HG03354 (cell line): ENCODE data around the gene OTOR.

Source experiments
- ATAC-seq: cut with Tn5 transposase; IDR thresholded peaks from one replicate; pipeline ENCODE4 v1.9.1; 2021; ENCODE audit warnings: mild to moderate bottlenecking; ENCODE audit not compliant: unreplicated experiment, poor library complexity, severe bottlenecking

Gene OTOR

DNA sequence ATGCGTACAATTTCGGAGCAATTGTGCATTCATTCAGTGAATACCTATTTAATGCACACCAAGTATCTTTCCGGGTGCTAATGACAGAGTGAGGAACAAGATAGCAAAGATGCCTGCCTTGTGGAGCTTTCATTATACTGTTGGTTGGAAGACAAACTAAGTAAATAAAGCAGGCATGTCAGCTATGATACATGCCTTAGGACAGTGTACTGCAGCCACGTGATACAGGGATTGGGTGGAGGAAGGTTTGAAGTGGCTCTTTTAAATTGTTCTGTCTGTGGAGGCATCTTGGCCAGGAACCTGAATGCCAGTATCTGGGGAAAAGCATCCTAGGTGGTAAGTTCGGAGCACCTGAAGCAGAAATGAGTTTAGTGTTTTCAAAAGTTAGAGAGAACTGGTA, 3.0 kb upstream of the OTOR start:
- ATAC-seq = no peak

DNA sequence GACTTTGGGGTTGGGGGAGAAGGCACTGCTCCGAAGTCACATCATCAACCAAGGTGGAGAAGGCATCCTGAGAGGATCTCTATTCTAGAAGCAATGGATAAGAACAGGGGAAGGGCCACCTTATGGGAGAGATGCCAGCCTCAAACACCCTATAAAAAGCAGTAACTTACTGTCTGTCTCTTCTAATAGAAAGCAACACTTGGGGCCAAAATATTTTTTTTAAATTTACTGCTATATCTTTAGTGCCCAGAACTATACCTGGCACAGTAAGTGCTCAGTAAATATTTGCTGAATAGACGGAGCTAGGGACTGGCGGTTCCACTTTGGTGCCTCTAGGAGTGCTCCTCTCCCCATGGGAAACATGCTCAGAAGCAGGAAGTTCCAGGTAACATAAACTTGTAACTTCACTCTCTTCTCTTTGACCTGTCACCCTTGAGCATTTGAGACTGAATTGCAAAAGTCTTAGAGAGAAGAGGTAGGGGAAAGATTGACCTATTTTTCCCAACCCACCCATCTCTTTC, 807 bp upstream of the OTOR start:
- no peak for ATAC-seq

DNA sequence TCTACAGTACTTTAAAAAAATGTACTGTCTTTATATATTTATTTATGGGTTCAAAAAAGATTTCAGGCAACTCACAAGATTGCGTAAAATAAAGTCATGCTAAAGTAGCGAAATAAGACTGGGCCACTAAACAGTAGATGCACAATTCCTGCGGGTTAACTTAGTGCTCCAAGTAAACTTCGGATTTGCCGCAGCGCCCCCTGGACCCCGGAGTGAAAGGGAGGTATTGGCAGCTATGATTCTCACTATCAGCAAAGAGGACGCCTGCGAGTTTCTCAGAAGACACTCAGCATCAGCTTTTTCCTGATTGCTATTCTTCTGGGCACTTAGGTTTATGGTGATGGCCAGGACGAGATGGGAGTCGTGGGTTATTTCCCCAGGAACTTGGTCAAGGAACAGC, 1.4 kb downstream of the OTOR start:
- ATAC-seq = no peak

DNA sequence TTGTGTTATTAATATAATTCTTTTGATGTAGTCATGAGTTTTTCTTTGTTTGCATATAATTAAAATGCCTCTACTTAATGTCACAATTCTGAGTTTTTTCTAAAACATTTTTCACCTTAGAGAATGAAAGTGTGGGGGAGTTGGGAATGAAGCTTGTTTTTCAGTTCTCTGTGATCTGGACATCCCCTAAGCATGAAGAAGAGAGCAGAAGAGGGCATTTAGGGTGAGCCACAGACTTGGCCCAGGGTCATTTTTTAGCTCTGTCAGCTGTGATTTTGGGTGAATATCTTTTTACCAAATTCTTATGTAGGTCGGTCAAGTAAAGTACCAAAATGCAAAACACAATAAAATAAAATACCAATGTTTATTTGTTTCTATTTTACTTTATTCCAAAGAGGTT, 3.9 kb downstream of the OTOR start:
- no peak for ATAC-seq

DNA sequence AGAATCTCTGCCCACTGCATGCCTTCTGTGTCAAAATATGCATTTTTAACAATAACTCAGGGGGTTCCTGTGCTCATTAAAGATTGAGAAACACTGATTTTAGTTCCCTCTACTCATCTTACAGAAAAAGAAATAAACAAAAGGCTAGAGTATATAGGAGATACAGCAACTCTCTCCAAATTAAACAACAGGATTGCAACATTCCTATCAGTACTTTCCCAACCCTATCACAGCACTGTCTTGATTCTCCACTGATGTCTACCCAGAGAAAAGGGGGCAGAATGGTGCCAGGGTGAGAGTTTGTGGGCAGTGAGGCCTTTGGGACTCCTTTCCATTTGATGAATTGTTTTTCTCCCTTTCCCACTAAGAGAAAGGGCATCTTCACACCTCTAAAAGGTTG, 4.7 kb downstream of the OTOR start:
- ATAC-seq = no peak

DNA sequence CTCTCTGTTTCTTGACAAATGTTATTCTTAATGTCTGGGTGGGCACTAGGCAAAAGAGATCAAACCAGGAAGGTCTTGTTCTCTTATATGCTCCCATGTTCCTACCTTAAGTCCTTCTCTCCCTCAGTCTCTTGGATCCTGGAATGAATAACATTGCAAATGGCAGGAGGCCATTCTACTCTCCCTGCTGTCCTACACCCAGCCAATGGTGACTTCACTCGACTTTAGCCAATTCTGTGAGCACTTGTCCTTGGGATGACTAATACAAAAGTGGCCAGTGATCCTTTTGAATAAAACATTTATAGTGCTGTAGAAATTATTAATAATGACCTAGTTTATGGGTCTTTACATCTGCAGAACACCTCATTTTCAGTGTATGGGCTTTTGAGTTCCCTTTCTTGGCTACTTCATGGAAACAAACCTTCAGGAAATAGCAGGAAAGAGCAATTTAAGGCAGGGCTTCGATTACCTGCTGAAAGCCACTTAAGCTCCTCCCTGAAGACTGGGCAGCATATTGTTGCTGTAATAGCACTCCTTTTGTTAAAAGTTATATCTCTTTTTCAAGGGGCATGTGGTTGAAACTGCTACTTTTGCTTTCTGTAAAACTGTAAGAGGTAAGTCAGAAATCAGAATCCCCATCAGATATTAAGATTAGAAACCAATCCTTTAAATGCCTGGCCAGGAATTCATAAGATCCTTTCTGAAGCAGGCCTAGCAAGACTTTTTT, 10.5 kb downstream of the OTOR start:
- no peak for ATAC-seq

DNA sequence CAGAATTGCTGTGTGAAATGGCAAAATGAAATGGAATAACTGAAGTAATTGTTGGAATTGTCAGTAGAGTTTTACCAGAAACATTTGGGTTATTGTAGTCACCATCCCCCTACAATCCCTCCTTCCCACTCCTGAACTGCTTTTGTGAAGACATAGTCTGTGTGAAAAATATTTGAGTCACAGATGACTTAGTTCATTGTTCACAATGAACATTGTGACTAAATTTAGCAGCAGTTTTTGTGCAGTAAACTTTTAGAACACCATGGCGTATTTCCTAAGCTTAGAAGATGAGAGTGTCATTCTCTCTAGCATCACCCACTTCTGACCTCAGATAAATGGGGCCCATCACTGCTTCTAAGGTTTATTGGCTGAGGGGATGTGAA, 11.0 kb downstream of the OTOR start:
- ATAC-seq = no peak

DNA sequence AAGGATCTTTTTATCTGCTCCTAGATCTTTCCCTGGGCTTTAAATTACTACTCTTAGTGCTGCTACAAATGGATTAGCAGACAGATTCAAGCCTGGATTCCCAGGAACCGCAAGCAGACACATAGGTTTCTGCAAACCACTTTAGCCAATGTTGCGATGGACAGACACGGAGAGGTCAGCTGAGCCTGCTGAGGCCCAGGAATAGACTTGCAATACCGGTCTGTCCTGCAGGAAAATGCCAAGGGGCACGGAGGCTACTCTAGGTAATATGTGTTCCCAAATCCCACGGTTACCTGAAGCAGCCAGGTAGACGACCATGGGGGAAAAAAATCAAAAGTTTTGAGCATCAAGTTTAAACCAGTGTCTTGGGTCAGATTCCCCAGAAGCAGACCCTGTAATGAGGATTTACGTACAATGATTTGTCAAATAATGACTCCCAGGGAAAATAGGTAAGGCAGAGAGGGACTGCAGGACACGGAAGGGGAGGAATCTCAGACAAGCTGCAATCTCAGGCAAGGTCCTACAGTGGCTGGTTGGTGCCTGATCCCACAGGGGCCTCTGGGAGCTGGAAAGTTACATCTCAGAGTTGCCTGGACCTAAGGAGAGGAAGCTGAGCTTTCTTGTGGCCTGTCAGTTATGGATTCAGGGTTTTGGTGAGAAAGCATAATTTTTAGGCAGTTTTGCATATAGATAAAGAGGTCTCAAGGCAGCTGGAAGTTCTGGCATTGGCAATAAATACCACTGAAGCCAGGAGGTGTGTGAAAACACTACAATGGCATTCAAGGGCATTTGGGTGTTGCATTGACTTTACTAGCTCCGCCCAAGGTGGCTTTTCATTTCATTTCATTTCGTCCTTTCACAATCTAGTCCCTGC, 12.5 kb downstream of the OTOR start:
- no peak for ATAC-seq

DNA sequence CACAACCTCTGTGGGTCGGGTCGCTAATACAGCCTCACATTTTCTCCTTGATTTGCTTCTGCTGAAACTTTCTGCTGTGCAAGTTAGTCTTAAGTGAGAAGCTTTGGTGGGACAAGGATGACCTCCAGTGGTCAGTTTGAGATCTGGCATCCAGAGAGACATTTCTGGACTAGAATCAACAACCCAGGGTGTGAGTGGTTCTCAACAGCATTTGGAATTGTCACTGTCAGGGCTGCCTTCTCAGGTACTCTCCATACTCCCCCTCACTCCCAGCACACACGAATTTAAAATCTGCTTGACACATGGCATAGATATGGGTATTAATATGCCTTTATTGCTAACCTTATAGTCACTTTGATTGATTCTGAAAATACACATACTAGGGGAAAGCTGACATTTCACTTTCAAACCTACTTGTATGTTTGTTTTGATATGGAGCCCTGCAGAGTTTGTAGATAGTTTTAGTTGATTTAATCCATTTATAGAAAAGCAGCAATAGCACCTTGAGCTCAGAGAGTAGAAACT, 13.2 kb downstream of the OTOR start:
- ATAC-seq = peak; percentile 84

DNA sequence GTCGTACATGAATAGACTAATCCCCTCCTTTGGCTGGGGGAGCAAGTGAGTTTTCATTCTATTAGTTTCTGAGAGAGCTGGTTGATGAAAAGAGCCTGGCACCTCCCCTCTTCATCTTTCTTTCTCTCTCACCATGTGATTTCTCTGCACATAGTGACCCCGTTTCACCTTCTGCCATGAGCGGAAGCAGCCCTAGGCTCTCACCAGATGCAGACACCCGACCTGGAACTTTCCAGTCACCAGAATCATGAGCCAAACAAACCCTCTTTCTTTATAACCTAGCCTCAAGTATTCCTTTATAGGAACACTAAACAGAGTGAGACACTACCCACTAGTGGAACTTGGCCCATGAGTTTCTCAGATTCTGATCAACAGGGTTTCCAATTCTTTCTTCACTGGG, 16.4 kb downstream of the OTOR start:
- ATAC-seq = no peak

DNA sequence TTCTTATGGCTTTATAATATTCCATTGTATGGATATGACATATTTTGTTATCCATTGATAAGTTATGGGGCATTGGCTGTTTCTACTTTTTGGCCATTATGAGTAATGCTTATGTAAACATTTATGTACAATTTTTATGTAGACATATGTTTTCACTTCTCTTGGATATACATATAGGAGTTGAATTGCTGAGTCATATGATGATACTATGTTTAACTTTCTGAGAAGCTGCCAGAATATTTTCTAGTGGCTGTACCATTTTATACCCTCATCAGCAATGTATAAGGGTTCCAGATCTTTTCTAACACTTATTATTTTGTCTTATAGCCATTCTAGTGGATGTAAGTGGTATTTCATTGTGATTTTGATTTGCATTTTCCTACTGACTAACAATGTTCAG, 23.1 kb downstream of the OTOR start:
- no peak for ATAC-seq

DNA sequence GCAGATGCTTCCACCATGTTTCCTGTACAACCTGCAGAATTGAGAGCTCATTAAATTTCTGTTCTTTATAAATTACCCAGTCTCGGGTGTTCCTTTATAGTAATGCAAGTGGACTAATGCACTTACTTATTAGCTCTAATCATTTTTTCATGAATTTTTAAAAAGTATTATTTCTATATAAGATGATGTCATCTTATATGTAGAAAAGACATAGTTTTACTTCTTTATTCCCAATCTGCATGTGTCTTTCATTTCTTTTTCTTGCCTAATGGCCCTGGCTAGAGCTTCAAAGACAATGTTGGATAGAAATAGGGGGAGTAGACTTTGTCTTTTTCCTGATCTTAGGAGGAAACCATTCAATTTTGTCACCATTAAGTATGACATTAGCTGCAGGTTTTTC, 27.8 kb downstream of the OTOR start:
- no peak for ATAC-seq

DNA sequence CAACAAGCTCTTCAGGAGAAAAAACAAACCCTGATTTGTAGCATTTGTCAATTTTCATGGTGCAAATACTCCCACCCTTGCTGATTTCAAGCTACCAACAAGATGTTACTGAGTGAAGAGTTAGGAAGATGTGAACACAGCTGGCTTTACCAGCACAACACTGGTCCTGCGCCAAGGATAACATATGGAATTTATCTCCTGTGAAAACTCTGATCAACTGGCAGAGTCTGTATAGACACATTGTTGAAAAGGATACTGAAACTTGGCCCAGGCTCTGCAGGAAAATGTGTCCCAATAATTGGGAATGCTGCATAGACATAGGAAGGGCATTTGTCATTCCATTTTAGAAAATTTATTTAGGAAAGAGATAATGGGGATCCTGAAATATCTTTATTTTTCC, 29.0 kb downstream of the OTOR start:
- ATAC-seq = no peak

DNA sequence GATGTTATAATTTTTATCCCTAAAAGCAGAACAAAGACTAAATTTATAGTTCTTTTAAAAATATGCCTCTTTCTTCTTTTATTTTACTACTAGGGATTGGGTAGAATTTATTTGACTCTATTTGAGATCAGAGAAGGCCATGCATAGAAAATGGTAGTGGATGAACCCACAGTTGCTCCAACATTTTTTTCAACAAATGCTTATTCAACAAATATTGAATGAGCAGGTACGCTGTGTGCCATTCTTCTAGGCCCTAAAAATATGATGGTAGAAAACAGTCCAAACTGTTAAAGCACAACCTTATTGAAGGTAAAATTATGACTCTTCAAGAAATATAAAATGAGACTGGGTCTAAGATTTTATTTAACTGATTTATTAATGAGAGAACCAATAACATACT, 30.0 kb downstream of the OTOR start:
- ATAC-seq = no peak

DNA sequence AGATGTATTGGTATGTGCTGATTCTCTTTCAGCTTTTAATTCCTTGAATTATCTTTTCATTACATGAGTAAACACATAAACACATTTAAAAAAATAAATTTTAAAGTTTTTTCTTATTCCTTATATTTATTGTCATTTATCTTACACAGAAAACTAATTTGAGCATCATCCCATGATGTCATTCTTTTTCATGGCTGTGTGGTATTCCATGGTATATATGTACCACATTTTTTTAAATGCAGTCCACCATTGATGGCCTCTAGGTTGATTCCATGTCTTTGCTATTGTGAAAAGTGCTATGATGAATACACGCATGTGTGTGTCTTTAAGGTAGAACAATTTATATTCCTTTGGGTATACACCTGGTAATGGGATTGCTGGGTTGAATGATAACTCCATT, 33.3 kb downstream of the OTOR start:
- no peak for ATAC-seq

DNA sequence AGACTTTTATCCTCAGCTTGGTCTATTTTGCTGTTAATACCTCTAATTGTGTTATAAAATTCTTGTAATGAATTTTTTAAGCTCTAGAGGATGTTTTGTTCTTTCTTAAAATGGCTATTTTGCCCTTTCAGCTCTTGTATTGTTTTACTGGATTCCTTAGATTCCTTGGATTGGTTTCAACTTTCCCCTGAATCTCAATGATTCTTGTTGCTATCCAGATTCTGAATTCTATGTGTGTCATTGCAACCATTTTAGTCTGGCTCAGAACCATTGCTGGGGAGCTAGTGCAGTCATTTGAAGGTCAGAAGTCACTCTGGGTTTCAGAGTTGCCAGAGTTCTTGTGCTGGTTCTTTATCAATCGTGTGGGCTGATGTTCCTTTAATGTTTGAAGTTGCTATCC, 37.1 kb downstream of the OTOR start:
- ATAC-seq = no peak
